Left forelimb (tissue), 1 donor: ENCODE results near the gene ALDH5A1.

Source experiments
- DNase-seq: peaks from one replicate; pipeline ENCODE4 v3.0.0-alpha.2; 2018; ENCODE audit warnings: low spot score

Gene ALDH5A1

GRCh38 chr6:24494821-24495795 lies at the start of gene ALDH5A1:
TSS of gene ALDH5A1 (plus strand) at chr6:24494969. CDS start at chr6:24494997, 28 bp downstream.
- DNase-seq = peak; percentile 87

- no peak for DNase-seq
Observed at GRCh38 chr6:24445704-24446103, 49.1 kb upstream of the ALDH5A1 start.

GRCh38 chr6:24446670-24447069 lies 48.1 kb upstream of the ALDH5A1 start:
- DNase-seq = no peak

GRCh38 chr6:24448396-24448795 lies 46.4 kb upstream of the ALDH5A1 start:
- no peak for DNase-seq

GRCh38 chr6:24448828-24449525 lies 45.8 kb upstream of the ALDH5A1 start:
- no peak for DNase-seq

DNA sequence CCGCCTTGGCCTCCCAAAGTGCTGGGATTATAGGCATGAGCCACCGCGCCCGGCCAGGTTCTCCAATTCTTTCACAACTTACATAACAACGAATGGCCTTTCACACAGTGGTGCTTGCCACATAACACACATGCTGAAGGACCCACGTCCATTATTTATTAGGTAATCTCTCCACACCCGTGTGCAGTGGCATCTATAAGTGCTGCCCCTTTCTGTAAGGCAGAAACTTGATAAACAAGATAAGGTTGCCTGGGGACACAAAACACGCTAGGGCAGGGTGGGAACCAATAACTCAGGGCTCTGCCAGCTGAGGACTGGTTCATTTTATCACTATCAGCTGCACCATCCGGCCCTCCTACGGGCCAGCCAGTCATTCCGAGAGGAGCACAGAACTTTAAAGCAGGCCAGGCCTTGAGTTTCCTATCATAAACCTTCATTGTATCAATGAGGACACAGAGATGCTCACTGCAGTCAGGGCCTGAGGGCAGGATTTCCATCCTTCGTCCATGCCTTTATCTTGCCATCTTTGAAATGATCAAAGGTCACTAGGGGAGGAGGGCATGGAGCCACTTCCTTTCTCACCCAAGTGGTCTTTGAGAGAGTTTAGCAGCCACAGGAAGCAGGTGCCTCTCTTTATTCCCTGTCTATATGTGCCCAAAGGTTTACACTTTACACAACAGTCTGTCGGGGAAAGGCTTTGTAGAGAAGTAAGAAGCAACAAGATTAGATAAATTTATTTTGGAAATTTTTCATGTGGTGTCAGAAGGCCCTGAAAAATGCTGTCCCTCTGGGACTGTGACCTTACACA lies 43.0 kb upstream of the ALDH5A1 start:
- DNase-seq = no peak

DNA sequence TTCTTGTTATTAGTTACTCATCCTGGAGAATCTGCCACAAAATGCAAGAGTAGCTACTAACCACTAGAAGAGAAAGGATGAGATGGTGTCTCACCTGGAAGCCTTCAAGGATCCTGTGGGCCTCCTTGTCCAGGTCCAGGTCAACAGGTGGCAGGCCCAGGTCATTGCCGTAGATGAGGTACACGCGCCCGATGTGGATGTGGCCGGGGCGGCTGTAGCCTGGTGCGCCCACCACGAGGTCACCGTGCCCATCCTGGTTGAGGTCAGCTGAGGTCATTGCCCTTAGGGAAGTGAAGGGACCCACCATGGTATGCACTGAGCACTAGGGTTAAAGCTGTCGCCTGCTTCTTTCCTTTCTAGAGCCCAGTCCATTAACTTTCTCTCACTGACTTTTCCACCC lies 40.8 kb upstream of the ALDH5A1 start:
- DNase-seq = no peak

DNA sequence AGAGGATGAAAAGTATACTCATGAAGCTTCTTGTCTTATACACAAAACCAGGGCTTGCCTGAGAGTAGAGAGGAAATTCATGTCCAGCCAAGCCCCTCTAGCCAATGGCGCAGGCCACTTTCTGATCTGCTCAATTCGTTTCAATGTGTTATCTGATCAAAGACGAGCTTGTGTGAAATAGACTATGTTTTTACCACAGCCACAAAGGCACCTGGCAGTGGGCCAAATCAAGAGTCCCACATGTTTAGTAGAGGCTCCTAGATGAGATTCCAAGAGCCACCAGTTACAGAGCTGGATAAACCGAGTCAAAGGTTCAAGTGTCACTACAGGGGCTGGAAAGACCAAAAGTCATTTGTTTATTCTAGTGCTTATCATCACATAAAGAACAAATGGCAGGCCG lies 40.3 kb upstream of the ALDH5A1 start:
- no peak for DNase-seq

GRCh38 chr6:24455061-24455460 lies 39.7 kb upstream of the ALDH5A1 start:
- no peak for DNase-seq

- no peak for DNase-seq
Observed at GRCh38 chr6:24458134-24458533, 36.6 kb upstream of the ALDH5A1 start.

DNA sequence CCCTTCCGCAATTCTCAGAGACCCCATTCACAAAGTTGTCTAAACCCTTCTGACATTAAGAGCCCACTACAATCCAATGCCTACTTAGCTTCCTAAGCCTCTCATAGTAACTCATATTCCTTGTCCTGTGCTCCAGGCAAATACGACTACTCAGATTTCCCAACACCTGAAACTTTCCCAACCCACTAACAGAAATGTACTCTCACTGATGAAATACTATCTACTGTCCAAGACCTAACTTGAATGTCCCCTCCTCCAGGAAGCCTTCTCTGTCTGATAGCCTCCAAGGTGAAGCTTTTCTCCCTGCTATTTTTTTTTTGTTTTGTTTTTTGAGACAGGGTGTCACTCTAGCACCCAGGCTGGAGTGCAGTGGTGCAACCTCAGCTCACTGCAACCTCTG lies 35.8 kb upstream of the ALDH5A1 start:
- no peak for DNase-seq

DNA sequence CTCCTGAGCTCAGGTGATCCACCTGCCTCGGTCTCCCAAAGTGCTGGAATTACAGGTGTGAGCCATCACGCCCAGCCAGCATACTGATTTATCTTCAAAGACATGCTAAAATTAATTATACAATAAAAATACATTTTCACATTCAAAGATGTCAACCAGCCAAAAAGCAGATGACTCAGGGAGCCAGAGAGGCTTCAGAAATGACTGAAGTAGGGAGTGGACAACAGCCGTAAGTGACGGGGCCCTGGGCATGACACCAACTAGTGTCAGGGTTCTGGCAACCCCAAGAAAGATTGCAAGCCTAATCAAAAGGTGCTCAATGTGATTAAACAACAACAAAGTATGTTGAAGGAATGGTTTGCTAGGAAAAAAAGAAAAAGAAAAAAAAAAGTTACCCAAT lies 33.8 kb upstream of the ALDH5A1 start:
- no peak for DNase-seq

- DNase-seq = no peak
Observed at GRCh38 chr6:24464253-24465038, 30.3 kb upstream of the ALDH5A1 start.

DNA sequence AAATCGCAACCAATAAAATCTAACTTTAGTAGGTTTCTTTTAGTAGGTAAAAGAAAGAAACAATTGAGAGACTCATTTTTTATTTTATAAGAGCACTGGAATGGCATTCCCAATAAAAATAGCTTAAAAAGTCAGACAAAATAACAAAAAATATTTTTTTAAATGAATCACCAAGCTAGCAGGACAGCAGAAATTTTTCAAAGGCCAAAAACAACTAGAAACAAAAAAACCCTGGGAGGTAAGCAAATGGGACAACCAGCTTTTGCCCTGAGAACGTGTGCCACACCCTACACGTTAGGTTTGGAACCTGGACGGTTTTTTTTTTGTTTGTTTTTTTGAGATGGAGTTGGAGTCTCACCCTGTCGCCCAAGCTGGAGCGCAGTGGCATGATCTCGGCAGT lies 25.0 kb upstream of the ALDH5A1 start:
- no peak for DNase-seq

GRCh38 chr6:24472181-24472580 lies 22.6 kb upstream of the ALDH5A1 start:
- DNase-seq = no peak

DNA sequence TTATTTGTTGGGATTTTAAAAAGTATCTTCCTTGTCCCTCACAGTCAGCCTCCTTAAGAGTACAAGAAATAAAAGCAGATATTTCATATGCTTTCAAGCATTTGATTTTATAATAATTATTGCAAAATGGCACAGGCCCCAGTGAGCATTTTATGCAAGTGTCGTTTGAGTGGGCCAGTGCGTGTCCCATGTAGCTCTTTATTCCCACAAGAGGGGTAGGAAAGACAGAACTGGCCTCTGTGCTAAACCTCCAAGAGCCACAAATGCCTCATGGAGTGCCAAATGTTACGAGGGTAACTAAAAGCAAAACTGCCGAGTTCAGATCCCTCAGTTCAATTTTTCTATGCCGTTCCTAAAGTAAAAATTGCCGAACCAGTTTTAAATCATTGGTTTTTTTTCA lies 18.1 kb upstream of the ALDH5A1 start:
- no peak for DNase-seq

DNA sequence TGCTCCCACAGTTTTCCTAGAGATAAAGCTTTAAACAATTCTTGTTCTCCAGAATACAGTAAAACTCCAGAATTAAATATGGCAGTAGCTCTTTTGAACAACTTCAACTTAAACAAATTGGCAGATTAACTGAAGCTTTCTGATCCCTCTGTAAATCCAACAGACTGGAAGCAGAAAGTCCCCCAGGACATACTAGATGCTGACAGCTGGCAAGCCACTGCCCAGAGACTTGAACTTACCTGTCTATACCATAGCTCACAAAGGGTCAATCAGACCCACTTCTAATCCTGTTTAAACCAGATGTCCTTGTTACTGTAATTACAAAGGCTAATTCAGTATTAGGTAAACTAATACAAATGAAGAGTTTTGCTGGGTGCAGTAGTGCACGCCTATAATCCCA lies 17.7 kb upstream of the ALDH5A1 start:
- no peak for DNase-seq

DNA sequence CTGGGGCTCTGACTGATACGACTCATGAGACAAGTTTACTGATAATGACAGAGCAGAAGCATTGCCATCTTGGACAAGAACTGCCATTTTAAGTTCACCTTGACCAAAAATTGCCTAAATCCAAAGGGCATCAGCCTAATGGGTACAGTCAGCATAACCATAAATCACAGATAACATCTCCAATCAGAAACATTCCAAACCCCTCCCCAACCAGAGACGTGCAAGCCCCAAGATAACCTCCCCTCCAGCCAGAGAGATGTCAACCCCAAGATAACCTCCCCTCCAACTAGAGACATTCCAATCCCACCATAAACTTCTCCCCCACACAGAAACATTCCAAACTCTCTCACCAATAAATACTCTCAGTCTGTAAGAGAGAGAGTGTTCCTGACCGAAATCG lies 15.9 kb upstream of the ALDH5A1 start:
- no peak for DNase-seq

DNA sequence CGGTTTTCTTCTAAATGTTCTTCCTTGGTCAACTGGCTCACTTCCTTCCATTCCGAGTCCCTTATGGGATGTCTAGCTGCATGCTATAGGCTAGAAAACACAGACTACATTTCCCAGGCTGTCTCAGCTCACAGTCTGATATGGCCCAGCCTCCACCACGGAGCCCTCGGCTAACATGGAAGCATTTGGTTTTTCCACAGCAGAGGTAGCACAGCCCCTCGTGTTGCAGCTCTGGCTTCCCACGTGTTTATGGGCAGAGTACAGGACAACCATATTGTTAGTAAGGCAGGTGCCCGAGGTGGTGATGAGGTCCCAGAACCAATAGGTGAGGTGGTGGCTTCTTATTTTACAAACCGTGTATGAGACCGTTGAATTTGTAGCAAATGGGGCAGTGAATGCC lies 14.1 kb upstream of the ALDH5A1 start:
- no peak for DNase-seq

- no peak for DNase-seq
Observed at GRCh38 chr6:24481449-24481848, 13.3 kb upstream of the ALDH5A1 start.

DNA sequence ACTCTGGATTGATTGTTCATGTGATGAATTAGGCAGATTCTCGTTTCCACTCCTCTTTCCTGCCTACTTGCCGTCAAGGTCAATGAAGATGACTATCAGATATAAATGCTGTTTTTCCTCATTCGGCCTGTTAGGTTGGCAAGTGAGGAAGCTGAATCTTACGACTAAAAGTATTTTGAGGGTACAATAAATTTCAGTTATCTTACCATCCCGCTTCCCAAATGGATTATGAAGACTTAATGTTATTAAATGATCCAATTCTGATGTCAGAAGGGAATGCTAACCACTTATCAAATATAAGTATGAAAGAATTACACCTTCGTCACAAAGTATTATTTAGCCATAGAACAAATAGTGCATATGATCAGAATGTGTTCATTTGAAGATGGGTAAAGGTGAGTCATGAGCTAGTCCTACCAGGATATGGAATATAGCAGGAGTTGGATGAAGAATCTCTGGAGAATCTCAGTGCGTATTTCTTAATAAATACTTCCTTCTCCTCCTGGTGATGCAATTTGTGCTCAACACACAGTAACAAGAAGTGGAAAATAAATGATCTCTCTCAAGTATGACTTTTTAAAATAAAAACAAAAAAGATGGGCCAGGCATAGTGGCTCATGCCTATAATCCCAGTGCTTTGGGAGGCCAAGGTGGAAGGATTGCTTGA lies 10.0 kb upstream of the ALDH5A1 start:
- no peak for DNase-seq
